B cell (primary cell): ENCODE results near the gene NDEL1.

Experiments
- CTCF ChIP-seq: fragments of 200-600 bp; IDR thresholded peaks from one replicate; pipeline ENCODE4 v1.8.0; 2022; ENCODE audit warnings: antibody characterized with exemption, mild to moderate bottlenecking
- EZH2 ChIP-seq: IDR thresholded peaks from 2 replicates; pipeline ENCODE4 v1.6.1; 2012; ENCODE audit warnings: borderline replicate concordance, low read depth, mild to moderate bottlenecking, moderate library complexity, low read length; ENCODE audit not compliant: insufficient read depth, poor library complexity, severe bottlenecking

GRCh38 chr17:8405499-8406016 lies 30.1 kb upstream of the NDEL1 start:
- TF ChIP-seq CTCF, result no peak
- TF ChIP-seq EZH2, result no peak
